GM18909 (cell line): Measurements from ENCODE around the gene UBE2G2.

ENCODE experiments used
- ATAC-seq: cut with Tn5 transposase; IDR thresholded peaks from one replicate; pipeline ENCODE4 v1.9.1; 2021; ENCODE audit warnings: mild to moderate bottlenecking; ENCODE audit not compliant: unreplicated experiment, poor library complexity

UBE2G2 gene

DNA sequence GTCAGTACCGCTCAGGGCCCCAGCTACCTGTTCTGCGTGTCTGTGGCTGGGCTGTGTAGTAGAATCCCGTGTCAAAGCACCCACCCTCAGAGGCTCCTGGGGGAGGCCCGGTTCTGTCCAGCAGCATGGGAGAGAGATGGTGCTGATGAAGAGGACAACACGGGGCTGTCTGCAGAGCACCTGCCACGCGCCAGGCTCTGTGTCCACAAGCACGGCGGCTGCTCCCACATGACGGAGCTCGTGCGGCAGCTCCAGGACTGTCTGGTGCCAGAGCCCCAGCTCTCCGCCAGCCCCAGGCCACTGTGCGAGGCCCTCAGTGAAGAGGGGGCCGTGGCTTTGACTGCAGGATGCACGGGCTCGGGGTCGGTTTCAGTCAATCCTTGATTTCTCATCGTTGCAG is 48.3 kb downstream of the UBE2G2 start:
- no peak for ATAC-seq

DNA sequence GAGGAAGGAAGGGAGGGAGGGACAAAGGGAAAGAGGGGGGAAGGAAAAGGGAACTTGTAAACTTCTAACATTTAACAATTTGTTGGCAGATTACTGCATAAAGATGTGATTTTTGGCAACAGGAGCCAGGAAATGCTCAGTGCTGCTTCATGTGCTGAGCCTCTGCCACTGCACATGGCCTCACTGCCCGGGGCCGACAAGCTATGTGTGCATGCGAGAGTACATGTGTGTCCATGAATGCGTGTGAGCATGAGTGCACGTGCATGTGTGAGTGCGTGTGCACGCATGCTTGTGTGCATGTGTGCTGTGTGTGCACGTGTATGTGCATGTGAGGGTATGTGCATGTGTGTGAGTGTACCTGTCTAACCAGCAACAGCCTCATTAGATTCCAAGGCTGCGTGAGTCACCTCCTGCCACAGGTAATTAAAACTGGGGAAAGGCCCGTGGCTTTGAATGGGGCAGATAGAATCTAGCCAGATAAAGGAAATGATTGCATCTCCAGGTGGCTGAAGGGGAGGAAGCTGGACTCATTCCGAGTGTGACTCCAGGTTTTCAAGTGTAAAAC is 48.9 kb downstream of the UBE2G2 start:
- ATAC-seq, result no peak

DNA sequence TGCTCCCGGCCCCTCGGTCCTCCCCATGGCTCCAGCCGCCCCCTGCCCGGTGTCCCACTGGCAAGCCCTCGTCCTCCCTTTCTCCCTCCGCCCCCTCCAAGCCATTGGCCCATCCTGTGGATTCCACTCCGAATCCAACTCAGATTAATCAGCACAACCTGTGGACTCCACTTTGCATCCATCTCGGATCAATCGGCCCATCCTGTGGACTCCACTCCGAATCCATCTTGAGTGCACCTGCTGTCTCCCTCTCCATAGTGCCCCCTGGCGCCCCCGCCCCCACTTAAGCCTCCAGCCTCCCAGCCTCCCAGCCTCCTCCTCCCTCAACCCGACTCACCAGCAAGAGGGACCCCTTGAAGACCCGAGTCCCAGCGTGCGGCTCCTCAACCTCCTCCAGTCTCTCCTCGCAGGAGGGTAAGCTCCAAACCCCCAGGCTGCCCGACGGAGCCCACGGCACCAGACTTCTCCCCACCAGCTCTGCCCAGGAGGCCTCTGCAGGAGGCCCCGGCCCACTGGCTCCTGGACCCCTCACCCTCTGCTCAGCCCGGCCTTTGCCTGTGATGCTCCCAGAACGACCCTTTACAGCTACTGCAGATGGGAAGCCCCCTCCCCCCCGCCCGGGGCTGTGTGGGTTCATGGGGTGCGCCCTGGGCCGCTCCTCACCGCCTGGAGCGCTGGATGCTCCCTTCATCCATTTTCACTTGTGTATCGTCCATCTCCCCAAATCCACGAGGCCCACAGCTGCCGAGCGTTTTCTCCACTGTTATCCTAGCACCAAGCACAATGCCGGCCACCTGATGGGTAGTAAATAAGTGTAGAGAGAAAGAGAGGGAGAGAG is 49.6 kb downstream of the UBE2G2 start:
- ATAC-seq, result no peak

DNA sequence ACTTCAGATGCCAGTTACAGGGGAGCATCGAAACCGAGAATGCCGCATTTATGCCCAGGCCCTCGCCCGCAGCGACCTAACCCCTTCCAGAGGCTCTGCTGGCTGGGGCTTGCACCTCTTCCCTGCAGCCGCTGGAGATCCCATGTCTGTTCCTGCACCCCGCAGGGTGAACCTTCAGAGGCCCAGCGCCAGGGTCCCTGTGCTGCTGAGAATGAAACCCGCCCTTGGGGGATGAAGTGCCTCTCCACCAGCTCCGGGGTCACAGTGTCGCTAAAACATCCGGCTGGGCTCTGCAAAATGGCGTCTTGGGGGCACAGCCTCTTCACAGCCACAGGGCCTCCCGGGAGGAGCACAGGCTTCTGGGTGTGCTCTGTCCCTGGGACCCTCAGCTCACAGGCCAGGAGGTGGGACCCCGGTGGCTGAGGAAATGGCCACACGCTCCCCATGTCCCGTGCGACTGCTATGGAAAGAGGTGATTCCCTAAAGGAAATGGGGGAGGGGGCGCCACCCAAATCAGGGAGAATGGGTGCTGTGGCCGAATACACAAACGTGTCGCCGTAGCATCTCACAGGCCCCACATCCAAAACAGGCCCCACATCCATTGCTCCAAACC is 50.3 kb downstream of the UBE2G2 start:
- ATAC-seq, result no peak

DNA sequence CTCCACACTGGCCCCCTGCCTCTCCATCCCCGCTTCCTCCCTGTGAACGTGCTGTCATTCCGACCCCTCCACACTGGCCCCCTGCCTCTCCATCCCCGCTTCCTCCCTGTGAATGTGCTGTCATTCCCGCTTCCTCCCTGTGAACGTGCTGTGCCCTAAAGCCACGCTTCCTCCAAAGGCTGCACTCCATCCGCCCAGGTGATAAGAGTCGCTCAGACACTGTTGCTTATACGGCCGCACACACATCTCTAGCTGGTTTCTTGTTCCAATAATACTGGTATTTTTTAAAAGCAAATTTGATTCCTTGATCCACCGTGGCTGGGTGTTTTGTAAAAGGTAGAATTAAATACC is 51.0 kb downstream of the UBE2G2 start:
- no peak for ATAC-seq

DNA sequence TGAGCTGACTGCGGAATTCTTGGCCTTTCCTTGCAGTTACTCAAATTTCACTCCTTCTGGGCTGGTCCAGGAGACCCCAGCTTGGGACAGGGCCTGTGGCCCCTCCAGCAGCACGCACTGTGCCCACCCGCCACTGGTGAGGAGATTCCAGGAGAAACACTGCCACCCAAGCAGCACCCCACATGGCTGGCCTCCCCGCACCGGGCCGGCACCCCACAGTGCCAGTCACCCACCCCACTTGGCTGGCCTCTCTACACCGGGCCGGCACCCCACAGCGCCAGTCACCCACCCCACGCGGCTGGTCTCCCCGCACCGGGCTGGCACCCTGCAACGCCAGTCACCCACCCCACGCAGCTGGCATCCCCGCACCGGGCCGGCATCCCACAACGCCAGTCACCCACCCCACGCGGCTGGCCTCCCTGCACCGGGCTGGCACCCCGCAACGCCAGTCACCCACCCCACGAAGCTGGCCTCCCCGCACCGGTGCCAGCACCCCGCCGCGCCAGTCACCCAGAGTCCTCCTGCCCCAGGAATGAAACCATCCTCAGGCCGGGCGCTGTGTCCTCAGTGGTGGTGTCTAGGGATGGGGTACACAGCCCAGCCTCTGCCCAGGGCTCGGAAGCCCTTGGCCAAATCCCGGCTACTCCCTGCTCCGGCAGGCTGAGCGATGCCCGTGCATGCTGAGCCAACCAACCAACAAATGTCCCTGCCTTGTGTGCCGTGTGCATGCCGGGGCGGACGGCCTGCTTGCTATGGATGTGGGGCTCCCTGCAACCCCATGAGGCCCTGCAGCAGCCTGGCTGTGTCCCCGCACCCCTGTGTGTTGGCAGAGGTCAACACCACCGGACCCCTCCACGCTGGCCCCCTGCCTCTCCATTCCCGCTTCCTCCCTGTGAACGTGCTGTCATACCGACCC is 51.6 kb downstream of the UBE2G2 start:
- no peak for ATAC-seq

DNA sequence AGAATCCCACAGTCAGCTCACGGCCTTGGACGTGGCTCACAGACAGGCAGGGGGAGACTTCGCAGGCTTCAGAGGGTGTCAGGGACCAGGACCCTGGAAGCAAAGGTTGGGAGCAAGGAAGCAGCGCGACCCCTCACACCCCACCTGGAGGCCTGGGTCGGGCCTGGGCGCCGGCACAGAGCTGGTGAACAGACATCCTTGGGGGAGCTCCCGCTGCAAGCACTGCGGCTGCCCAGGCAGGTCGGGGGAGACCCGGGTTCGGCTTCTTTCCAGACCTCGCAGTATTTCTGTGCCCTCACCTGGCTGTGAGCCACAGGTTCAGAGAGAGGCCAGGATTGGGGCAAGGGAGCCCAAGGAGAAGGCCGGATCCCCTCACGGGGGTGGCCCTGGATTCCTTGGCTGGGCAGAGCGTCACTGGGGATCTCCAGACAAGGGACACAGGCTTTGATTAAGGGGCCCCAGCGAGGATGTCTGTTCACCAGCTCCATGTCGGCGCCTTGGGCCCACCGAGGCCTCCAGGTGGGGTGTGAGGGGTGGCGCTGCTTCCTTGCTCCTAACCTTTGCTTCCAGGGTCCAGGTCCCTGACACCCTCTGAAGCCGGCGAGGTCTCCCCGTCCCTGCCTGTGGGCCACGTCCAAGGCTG is 52.4 kb downstream of the UBE2G2 start:
- no peak for ATAC-seq

DNA sequence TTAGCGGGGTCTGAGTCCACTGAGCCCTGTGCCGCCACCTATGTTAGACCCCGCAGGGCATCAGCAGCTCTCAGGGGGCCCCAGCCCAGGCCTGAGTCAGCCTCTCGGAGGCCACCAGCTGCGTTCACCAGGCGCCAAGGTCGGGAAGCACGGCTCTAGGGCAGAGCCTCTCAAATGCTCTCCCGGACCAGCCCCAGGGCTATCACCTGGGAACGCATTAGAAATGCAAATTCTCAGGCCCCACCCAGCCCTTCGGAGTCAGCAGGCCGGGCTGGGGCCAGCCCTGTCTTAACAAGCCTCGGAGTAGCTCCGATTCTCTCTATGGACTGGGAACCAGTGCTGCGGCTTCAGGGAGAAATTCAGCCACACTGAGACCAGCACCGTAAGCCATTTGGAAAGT is 53.0 kb downstream of the UBE2G2 start:
- ATAC-seq, result no peak

DNA sequence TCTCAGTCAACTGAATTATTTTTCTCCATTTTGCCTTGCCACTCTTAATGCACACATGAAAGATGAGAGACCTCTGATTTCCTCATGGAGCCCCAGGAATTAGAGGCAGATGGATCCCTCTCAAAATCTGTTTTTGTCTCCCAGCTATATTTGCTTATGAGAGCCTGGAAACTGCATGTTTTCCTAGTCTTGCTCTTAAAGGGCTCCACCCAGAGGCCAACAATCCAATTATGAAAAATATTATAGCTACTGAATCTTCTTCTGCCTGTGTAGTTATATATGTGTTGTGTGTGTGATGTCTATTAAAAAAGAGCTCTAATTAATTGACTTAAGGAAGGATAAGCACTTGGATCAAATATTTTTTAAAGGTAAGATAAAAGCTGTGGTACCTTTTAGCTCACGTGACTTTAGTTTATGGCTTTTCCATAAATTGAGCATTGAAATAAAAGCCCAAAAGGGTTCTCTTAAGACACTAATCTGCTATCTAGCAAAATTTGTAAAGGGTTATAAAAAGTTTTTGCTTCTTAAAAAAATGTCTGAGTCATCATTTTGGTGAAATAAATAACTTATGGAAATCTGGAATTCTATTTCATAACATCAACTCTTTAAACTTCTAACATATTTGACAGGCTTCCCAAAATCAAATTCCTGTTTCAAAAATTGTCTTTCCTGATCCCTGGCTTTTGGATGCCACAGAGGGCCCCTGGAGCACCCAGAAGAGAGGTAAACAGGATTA is 59.0 kb downstream of the UBE2G2 start:
- no peak for ATAC-seq

DNA sequence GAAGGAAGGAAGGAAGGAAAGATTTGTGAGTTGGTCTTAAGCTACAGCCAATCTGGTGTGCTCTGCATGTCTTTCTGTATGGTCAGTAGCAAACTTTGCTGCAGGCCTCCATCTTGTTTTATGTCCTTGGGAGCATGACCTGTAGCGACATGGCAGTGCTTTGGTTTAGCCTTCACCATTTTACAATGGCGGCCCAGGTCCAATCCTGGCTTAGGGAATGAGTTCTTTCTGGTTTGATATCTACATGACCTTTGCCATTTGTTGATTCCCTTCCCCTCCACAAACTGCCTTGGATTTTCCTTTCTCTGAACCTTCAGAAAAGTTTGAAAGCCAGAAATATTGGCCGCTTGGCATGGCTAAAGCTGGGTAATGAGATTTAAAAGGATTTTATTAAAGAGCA is 59.7 kb downstream of the UBE2G2 start:
- ATAC-seq, result no peak

DNA sequence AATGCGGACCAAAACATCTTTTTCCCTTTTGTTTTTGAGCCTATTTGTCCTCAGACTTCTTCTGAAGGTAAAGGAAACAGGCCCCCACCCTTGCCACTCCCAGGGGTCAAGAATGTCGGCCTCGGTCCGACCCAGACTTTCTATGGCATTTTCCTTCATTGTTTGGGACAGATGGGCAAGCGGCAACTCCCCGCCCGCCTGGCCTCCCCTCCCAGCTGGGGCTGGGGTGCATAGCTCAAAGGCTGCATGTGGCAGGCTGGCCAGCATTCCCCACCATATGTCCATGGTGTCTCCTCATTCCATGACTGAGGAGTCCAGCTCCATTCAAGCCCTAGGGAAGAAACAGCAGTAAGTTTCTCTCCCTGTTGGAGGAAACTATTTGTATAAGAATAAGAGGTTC is 60.9 kb downstream of the UBE2G2 start:
- ATAC-seq, result no peak

DNA sequence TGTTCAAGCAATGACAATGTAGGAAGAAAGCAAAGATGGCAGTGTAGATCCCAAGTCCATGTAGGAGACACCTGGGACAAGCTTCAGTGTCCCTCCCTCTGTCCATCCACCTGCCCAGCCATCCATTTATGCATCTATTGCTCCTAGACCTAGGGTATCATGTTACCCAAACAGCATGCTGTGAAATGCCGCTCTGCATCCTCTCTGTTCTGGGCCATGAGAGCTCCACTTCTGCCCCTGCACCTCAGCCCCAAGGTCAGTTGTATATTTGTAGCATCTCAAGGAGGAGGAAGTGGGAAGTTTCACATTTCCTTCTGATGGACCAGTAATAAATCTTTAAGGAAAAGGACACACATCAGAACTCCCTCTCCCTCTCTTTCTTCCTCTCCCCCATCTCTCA is 62.3 kb downstream of the UBE2G2 start:
- no peak for ATAC-seq

DNA sequence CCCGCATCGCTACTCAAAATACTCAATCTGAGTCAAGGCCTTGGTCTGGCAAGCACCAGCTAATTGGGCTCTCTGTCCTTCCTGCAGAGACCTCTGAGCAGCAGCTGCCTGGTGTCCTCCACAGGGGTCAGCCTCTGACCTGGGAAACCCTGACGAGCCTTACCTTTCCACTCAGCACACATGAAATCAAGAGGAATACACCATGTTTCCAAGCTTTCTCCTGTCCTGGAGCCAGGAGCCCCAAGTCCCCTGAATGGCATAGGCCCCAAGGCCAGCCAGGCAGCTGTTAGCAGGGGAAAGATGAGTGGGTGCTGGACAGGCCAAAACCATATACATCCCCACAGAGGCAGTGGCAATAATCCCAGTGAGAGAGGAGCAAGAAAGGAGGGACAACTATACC is 63.0 kb downstream of the UBE2G2 start:
- ATAC-seq, result no peak

DNA sequence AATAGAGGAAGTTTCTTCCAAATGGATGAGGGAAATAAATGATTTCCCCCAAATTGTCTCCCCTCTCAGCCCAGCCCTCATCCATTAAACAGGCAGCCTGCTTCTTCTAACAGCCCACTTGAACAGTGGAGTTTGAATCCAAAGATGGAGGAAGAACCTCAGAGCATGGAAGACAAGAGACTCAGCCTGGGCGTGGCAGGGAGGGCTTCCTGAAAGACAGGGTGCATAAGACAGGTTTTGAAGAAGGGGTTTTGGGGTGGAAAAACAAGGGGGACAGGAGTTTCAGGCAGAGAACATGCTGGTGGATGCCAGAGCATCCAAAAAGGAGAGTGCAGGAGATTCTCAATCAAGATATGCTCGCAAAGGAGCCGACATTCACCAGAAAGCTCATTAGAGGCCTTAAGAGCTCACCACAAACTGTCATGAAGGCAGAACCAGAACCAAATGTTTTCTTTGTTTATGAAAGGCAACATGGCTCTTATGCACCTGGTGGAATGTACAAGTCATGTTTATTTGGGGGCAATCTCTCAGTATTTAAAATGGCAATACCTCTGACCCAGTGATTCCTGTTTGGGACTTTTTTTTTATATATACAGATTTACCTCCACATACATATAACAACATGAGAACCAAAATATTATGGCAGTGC is 63.8 kb downstream of the UBE2G2 start:
- ATAC-seq, result no peak

DNA sequence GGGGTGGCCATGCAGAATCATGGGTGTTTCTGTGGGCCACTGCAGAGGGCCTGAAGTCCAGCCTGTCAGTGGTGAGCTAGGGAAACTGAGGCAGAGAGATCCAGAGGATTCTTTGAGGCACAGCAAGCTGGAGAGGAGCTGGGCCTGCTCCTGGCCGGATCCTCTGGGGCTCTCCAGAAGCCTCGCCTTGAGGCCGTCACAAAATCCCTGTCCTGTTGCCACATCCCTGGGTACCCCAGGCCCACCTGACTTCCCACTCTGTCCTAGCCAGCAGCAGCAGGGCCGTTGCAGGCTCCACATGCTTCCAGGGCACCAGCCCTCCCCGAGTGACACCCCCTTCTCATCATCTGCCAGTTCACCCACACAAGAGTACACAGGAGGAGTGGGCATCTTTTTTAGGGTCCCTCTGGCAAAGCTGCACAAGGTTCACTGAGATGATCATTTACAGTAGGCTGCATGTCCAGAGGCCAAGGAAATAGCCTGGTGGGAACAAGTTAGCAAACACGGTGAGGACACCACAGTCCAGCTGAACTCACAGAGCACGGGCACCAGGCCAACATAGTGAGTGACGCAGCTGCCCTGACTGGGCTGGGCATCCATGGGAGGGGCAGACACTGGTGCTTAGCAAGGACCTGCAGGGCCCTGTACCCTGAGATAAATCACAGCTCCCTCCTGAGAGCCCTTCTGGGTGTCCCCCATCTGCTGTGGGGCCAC is 65.2 kb downstream of the UBE2G2 start:
- ATAC-seq, result no peak

DNA sequence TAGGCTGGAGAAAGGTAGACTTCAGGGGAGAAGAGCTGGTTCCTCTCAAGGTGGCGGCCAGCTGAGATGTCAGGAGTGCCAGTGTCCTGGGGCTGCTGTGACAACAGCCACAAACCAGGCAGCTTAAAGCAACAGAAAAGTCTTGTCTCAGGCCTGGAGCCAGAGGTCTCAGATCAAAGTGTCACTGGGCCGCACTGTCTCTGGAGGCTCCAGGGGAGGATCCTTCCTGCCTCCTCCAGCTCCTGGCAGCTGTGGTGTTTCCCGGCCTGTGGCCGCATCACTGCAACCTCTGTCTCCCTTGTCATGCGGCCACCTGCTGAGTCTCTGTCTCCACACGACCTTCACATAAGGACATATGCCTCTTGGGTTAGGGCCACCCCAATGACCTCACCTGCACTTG is 65.8 kb downstream of the UBE2G2 start:
- ATAC-seq, result no peak

DNA sequence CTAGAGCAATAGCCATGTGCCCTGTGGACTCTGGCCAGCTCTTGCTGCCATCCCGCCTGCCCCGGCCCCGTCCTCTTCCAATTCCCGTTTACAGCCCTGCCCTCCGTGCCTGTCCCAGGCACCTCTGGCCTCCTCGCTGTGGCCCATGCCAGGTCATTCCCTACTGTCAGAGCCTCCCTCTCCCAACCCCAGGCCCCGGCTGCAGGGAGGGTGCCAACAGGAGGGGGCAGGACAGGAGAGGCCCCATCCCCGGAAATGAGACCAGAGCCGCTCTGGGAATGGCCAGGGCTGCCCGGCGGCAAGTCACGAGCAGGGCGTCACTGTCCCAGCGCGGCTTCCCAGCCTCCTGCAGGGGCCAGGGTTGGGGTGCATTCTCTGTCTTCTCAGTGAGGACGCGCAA is 66.8 kb downstream of the UBE2G2 start:
- ATAC-seq, result no peak

DNA sequence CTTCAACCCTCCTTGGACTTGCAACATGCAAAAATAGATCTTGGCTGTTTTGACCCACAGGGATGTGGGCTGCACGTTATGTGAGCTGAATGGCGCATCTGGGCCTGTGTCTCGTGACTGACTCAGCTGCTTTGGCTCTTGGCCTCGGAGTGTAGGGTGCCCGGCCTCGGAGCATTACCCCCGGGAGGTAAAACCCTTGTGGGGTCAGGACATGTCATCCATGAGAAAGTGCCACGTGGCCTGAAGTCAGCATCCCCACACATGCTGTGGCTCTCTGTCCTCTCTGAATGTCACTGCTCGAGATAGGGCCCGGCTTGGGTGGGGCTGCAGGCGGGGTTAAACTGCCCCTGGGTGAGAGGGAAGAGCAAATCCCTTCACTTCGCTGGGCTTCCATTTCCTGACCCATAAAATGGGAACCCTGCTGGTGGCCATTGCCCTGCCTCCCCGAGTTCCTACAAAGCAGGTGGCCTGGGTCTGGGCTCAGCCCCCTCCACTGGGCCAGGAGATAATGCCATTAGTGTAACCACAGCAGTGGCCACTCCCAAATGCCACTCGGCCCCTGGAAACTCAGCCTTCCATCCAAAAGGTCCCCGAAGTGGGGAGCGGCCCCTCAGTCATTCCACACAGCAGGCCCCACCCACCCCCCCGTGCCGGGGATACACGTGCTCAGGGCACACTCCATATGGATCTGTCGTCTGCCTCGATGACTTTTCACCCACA is 67.4 kb downstream of the UBE2G2 start:
- ATAC-seq, result no peak
